Memory B cell (primary cell): ENCODE results near the gene MAGI2.

Experiments used
- ATAC-seq: fragments of 150-1000 bp; cut with Tn5 transposase; 2 replicates; pipeline ENCODE4 v1.10.0; 2021; ENCODE audit warnings: low read depth, mild to moderate bottlenecking, moderate library complexity
- DNase-seq, 2 donors: peaks; one replicate each; pipeline ENCODE4 v3.0.0; 2022; ENCODE audit warnings: low spot score in 2 of 2
- H3K27ac Mint-ChIP-seq: one replicate; pipeline ENCODE4 v1.8.0; 2022; ENCODE audit warnings: mild to moderate bottlenecking, moderate library complexity, mixed read lengths
- H3K27me3 Mint-ChIP-seq: one replicate; pipeline ENCODE4 v1.8.0; 2022; ENCODE audit warnings: mixed read lengths
- H3K36me3 Mint-ChIP-seq: one replicate; pipeline ENCODE4 v1.8.0; 2022; ENCODE audit warnings: mild to moderate bottlenecking, mixed read lengths
- H3K4me1 Mint-ChIP-seq: one replicate; pipeline ENCODE4 v1.8.0; 2022; ENCODE audit warnings: mixed read lengths
- H3K4me3 Mint-ChIP-seq: one replicate; pipeline ENCODE4 v1.8.0; 2022; ENCODE audit warnings: mild to moderate bottlenecking, moderate library complexity, mixed read lengths
- H3K9me3 Mint-ChIP-seq: one replicate; pipeline ENCODE4 v1.8.0; 2022; ENCODE audit warnings: mixed read lengths

Gene MAGI2

GRCh38 chr7:79296553-79297320 is 156.7 kb downstream of the MAGI2 start:
- H3K4me1 Mint-ChIP-seq, result no peaks in the 10 kb centered on the region
- H3K27ac Mint-ChIP-seq, result no peak overlapping the region
- peaks cover 9% of the 10 kb centered on the region for H3K9me3 Mint-ChIP-seq
- H3K4me3 Mint-ChIP-seq, result no peak overlapping the region
- H3K27me3 Mint-ChIP-seq, result no peaks in the 10 kb centered on the region
- DNase-seq (no peak), ATAC-seq (no peak)
- no peaks in the 10 kb centered on the region for H3K36me3 Mint-ChIP-seq

GRCh38 chr7:79293655-79294142 is 159.8 kb downstream of the MAGI2 start:
- no peak overlapping the region for H3K4me3 Mint-ChIP-seq
- no peaks in the 10 kb centered on the region for H3K27me3 Mint-ChIP-seq
- ATAC-seq (no peak), DNase-seq (no peak)
- H3K4me1 Mint-ChIP-seq, result no peaks in the 10 kb centered on the region
- peaks cover 5% of the 10 kb centered on the region for H3K9me3 Mint-ChIP-seq
- H3K27ac Mint-ChIP-seq, result no peak overlapping the region
- H3K36me3 Mint-ChIP-seq, result no peaks in the 10 kb centered on the region

DNA sequence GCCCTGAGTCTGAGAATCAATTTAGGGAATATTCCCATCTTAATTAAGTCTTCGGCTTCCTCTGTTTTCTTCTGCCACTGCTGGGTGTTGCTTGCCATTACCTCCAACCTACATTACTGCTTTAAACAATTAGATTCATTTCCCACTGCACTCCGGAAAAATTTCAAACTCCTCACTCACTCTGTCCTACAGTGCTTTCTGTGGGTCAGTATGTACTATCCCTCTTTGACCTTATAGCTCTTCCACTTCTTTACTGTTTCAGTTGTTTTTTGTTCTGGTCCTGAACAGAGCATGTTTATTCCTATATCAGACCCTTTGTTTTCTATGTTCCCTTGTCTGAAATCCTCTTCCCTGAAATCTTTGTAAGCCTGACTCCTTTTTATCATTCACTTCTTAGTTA is 160.6 kb downstream of the MAGI2 start:
- no peaks in the 10 kb centered on the region for H3K27me3 Mint-ChIP-seq
- H3K4me1 Mint-ChIP-seq, result no peaks in the 10 kb centered on the region
- H3K36me3 Mint-ChIP-seq, result no peaks in the 10 kb centered on the region
- H3K27ac Mint-ChIP-seq, result no peak overlapping the region
- no peak overlapping the region for H3K4me3 Mint-ChIP-seq
- peaks cover 5% of the 10 kb centered on the region for H3K9me3 Mint-ChIP-seq
- DNase-seq (no peak), ATAC-seq (no peak)

DNA sequence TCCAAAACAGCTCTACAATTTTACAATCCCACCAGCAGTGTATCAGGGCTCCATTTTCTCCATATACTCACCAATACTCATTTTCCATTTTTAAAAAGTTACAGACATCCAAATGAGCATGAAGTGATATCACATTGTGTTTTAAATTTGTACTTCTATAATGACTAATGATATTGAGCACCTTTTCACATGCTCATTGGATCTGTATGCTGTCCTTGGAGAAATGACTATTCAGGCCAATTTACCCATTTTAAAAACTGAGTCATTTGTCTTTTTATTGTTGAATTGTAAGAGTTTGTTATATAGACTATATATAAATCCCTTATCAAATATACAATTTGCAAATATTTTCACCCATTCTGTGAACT is 162.0 kb downstream of the MAGI2 start:
- H3K27me3 Mint-ChIP-seq, result no peaks in the 10 kb centered on the region
- ATAC-seq, result no peak
- no peaks in the 10 kb centered on the region for H3K36me3 Mint-ChIP-seq
- peaks cover 4% of the 10 kb centered on the region for H3K9me3 Mint-ChIP-seq
- DNase-seq, result no peak
- H3K4me1 Mint-ChIP-seq, result no peaks in the 10 kb centered on the region
- no peak overlapping the region for H3K4me3 Mint-ChIP-seq
- H3K27ac Mint-ChIP-seq, result no peak overlapping the region

- H3K4me3 Mint-ChIP-seq, result no peak overlapping the region
- H3K9me3 Mint-ChIP-seq, result peaks cover 3% of the 10 kb centered on the region
- DNase-seq (no peak), ATAC-seq (no peak)
- no peaks in the 10 kb centered on the region for H3K27me3 Mint-ChIP-seq
- H3K4me1 Mint-ChIP-seq, result no peaks in the 10 kb centered on the region
- no peaks in the 10 kb centered on the region for H3K36me3 Mint-ChIP-seq
- H3K27ac Mint-ChIP-seq, result no peak overlapping the region
These were observed 162.5 kb downstream of the MAGI2 start for GRCh38 chr7:79290841-79291497.

DNA sequence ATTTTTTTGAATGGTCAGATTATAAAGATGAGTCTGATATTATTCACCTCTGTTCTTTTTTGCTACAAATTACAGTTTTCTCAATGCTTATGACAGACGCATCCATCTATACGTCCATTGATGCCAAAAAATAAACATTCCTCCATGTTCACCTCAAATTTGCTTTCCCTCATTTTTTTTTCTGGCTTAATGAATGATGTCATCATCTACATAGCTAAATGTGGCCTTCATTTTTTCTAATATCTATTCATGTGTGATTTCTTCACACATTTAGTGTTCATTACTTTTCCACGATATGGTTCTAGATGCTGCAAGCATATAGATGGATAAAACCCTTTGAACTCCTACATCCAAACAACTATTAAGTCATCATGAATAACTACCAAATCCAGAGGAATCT is 163.1 kb downstream of the MAGI2 start:
- Mint-ChIP-seq H3K27ac (no peak overlapping the region), H3K36me3 (no peaks in the 10 kb centered on the region)
- no peak for ATAC-seq

DNA sequence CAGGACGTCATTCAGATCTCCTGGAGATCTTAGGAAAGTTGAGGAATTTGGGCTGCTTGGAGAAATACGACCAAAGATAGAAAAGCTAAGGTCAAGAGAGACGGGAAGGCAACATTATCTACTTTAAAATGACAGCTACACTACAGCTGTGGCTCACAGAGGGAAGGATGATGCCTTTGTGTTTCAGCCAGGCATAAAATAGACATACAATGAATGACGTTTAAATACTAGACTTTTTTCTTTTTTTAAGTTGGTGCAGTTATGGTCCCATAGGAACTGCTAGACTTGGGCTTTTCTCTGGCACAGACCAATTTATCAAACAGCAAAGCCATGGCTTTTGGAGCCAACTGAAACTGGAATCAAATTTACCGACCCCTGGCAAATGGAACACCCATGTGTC is 164.8 kb downstream of the MAGI2 start:
- Mint-ChIP-seq H3K4me3 (no peak overlapping the region), H3K27ac (no peak overlapping the region), H3K4me1 (no peaks in the 10 kb centered on the region), H3K9me3 (peaks cover 5% of the 10 kb centered on the region), H3K36me3 (no peaks in the 10 kb centered on the region), H3K27me3 (no peaks in the 10 kb centered on the region)
- ATAC-seq (no peak), DNase-seq (no peak)

More for the DNA sequence above, 163.1 kb downstream of the MAGI2 start:
- H3K27me3 Mint-ChIP-seq, result no peaks in the 10 kb centered on the region
- no peak overlapping the region for H3K4me3 Mint-ChIP-seq
- H3K4me1 Mint-ChIP-seq, result no peaks in the 10 kb centered on the region
- peaks cover 5% of the 10 kb centered on the region for H3K9me3 Mint-ChIP-seq
- no peak for DNase-seq

- Mint-ChIP-seq H3K4me1 (no peaks in the 10 kb centered on the region), H3K36me3 (no peaks in the 10 kb centered on the region), H3K27ac (no peak overlapping the region), H3K4me3 (no peak overlapping the region), H3K9me3 (peaks cover 5% of the 10 kb centered on the region), H3K27me3 (no peaks in the 10 kb centered on the region)
- no peak for DNase-seq
- no peak for ATAC-seq
These were observed 165.5 kb downstream of the MAGI2 start for GRCh38 chr7:79287981-79288380.

DNA sequence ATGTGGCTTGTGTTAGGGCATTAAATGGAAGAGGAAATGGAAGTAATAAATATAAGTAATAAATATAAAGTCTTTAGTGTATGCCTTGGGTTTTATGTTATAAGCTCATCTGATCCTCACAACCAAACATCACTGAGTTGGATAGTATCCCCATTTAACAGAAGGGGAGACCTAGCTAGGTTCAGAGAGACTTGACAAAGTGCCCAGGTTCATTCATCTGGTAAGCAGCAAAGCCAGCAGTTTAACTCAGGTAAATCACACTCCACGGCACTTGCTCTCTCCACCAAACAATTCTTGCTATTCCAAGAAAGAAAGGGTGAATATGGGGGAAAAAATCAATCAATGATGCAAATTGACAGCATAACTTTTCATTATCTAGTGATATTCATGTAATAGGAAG is 167.3 kb downstream of the MAGI2 start:
- Mint-ChIP-seq H3K4me1 (no peaks in the 10 kb centered on the region), H3K27ac (no peak overlapping the region), H3K27me3 (no peaks in the 10 kb centered on the region), H3K36me3 (no peaks in the 10 kb centered on the region), H3K9me3 (peaks cover 2% of the 10 kb centered on the region), H3K4me3 (no peak overlapping the region)
- no peak for DNase-seq
- ATAC-seq, result no peak

DNA sequence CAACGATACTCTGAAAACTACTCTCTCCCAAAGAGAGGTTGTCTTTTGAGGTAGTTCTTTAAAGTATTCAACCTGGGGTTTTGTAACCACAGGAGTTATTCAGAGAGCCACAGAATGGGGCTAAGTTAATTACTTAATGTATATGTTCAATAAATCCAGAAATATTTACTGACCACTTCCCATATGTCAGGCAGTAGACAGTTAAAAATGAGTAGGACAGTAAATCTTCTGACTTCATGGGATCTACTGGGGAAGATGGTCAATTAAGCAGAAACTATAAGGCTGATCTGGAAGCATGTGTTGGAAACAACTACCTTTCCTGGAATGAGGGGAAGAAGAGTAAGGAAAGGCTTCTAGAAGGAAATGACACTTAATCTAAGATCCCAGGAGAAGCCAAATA is 167.7 kb downstream of the MAGI2 start:
- peaks cover 2% of the 10 kb centered on the region for H3K9me3 Mint-ChIP-seq
- no peak for ATAC-seq
- no peaks in the 10 kb centered on the region for H3K4me1 Mint-ChIP-seq
- no peak for DNase-seq
- H3K27ac Mint-ChIP-seq, result no peak overlapping the region
- no peaks in the 10 kb centered on the region for H3K36me3 Mint-ChIP-seq
- no peak overlapping the region for H3K4me3 Mint-ChIP-seq
- no peaks in the 10 kb centered on the region for H3K27me3 Mint-ChIP-seq

- Mint-ChIP-seq H3K4me1 (no peaks in the 10 kb centered on the region), H3K36me3 (no peaks in the 10 kb centered on the region), H3K9me3 (peaks cover 4% of the 10 kb centered on the region), H3K4me3 (no peak overlapping the region), H3K27ac (no peak overlapping the region), H3K27me3 (no peaks in the 10 kb centered on the region)
- ATAC-seq (no peak), DNase-seq (no peak)
These were observed 169.3 kb downstream of the MAGI2 start for GRCh38 chr7:79284211-79284610.

DNA sequence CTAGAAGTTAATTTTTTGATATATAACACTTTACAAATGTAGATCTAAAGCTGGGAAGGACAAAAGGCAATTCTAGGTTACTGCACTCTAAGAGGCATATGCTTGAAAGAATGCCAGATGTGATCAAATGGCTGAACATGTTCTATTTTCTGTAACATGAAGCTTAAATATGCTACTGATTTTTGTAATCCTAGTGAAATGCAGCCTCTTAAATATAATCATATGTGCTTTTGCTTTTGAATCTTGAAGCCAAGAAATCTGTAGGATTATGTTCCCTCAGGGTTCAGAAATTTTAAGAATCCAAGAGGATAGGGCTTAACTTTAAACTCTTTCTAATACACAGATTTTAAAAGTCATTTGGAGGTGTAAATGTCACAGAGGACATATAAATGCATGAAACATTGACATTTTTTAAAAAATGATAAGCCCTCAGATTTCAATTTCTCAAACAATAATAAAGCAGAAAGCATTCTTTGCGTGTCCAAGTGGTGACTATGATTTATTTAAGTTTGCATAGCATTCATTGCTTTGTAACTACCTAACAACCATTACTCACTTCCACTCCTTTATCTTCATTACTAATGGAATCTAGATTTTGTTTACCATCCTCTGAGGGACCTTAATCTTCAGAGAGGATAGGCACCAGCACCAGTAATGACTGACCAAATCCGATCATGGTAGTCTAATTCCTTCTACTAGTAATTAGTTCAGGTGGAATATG is 170.4 kb downstream of the MAGI2 start:
- no peak overlapping the region for H3K27ac Mint-ChIP-seq
- no peaks in the 10 kb centered on the region for H3K36me3 Mint-ChIP-seq
- H3K4me3 Mint-ChIP-seq, result no peak overlapping the region
- no peaks in the 10 kb centered on the region for H3K27me3 Mint-ChIP-seq
- H3K4me1 Mint-ChIP-seq, result no peaks in the 10 kb centered on the region
- peaks cover 4% of the 10 kb centered on the region for H3K9me3 Mint-ChIP-seq
- ATAC-seq (no peak), DNase-seq (no peak)

- H3K4me3 Mint-ChIP-seq, result no peak overlapping the region
- no peaks in the 10 kb centered on the region for H3K27me3 Mint-ChIP-seq
- no peak for DNase-seq
These were observed 171.3 kb downstream of the MAGI2 start for GRCh38 chr7:79282070-79282694.

DNA sequence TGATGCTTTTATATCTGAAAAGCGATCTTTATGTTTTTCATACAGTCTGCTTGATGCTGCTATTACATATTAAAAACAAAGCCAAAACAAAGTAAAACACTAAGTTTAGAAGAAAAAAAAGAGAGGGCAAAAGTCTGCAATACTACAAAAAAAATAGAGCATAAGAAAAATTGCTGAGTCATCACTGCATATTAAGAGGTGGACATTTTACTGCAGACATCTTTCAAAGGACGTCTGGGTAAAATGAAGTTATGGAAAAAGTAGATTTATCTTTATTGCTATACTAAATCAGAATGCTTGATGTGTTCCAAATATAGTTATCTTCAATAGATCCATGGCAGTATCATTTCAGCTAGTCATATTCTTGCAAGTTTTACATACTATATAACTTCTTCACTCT is 172.0 kb downstream of the MAGI2 start:
- no peak for ATAC-seq
- H3K36me3 Mint-ChIP-seq, result no peaks in the 10 kb centered on the region
- no peak overlapping the region for H3K4me3 Mint-ChIP-seq
- H3K27ac Mint-ChIP-seq, result no peak overlapping the region
- H3K4me1 Mint-ChIP-seq, result no peaks in the 10 kb centered on the region
- no peak for DNase-seq
- no peaks in the 10 kb centered on the region for H3K27me3 Mint-ChIP-seq
- peaks cover 4% of the 10 kb centered on the region for H3K9me3 Mint-ChIP-seq

More at GRCh38 chr7:79282070-79282694, 171.3 kb downstream of the MAGI2 start:
- Mint-ChIP-seq H3K9me3 (peaks cover 4% of the 10 kb centered on the region), H3K36me3 (no peaks in the 10 kb centered on the region), H3K4me1 (no peaks in the 10 kb centered on the region), H3K27ac (no peak overlapping the region)
- no peak for ATAC-seq
